Measurements from ENCODE around the gene ATF7. TPM values are rescaled to one million over a fixed set of nuclear protein-coding genes. Genes with fewer than 3 reads are reported as not detected.
"Not testable (repeated sequence)": the region's sequence is repeated elsewhere in the genome, so short reads cannot be mapped to it uniquely, and the experiment has no call there.

Gene ATF7
- total RNA-seq, 1 experiment from 2014 or later = 8.5 TPM

DNA sequence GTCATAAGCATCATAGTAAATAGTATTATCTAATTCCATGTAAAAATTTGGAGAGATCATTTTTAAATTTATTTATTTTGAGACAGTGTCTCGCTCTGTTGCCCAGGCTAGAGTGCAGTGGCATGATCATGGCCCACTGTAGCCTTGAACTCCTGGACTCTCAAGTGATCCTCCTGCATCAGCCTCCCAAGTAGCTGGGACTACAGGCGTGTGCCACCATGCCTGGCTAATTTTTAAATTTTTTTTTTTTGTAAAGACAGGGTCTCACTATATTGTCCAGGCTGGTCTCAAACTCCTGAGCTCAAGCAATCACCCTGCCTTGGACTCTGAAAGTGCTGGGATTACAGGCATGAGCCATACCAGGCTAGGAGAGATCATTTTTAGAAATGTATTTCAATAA is 27.2 kb downstream of the ATF7 start:
- not testable (repeated sequence) for DNase-seq (ENCODE audit: low read depth)

DNA sequence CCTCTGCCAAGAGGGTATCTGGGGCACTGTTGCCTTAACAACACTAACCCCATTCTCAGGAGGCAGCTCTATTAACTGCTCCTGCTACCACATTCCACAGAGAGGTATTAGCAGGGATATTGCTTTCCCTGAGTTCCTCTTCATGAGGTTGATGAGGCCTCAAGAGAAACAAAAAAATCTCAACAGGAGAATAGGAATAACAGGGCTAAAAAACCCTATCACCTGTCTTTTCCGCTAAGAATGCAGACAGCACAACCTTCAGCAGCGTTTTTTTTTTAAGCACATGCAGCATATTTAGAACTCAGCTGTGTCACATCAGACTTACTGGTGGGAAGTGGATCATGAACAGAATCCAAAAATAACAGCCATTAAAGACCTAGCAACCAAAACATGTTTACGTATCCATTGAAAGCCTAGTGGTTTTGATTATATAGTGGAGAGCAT is 29.2 kb downstream of the ATF7 start:
- peak; percentile 16 for DNase-seq (ENCODE audit: low read depth)

- no peak for DNase-seq (ENCODE audit: low read depth)
These were observed 31.1 kb downstream of the ATF7 start for GRCh38 chr12:53594897-53595615.

DNA sequence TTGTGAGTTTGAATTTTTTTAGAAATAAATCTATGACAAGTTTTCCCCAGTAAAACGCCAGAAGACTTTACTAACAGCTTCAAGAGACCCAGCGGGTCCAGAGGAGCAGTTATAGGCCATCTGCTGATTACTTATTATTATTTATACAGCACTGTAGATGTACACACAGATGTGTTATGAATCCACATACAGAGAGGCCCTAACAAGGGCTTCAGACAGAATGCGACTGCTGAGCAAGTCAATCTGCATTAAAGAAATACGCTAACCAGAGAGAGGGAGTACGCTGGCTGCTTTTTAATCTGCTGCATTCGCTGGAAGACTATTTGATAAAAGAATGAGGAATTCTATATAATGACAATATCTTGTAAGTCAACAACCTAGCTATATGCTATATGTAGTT is 32.5 kb downstream of the ATF7 start:
- no peak for DNase-seq (ENCODE audit: low read depth)

DNA sequence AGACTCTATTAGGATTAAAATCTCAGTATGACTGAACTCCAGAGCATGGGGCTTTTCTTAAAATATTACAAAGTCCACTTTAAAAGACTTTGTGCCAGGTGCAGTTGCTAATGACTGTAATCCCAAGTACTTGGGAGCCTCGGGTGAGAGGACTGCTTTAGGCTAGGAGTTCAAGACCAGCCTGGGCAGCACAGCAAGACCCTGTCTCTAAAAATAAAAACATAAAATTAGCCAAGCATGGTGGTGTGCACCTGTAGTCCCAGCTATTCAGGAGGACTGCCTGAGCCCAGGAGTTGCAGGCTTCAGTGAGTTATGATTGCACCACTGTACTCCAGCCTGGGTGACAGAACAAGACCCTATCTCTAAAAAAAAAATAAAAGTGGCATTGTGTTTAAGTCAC is 33.2 kb downstream of the ATF7 start:
- no peak for DNase-seq (ENCODE audit: low read depth)

DNA sequence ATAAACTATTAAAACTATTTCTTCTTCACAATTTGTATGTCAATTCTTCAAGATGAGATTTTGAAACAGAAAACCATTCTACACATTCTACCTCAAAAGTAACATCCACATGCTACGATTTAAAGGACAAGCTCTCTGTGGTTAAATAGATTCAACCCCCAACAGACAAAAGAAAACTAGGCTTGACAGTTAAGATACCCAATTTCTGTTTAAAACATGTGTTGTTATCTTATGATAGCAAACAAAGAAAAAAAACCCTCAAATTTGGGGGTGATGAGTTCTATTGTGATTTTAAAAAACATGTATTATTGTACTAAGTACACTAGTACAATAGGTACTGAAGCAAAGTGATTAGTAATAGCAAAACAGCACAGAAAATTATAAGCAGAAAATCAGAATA is 33.8 kb downstream of the ATF7 start:
- no peak for DNase-seq (ENCODE audit: low read depth)

DNA sequence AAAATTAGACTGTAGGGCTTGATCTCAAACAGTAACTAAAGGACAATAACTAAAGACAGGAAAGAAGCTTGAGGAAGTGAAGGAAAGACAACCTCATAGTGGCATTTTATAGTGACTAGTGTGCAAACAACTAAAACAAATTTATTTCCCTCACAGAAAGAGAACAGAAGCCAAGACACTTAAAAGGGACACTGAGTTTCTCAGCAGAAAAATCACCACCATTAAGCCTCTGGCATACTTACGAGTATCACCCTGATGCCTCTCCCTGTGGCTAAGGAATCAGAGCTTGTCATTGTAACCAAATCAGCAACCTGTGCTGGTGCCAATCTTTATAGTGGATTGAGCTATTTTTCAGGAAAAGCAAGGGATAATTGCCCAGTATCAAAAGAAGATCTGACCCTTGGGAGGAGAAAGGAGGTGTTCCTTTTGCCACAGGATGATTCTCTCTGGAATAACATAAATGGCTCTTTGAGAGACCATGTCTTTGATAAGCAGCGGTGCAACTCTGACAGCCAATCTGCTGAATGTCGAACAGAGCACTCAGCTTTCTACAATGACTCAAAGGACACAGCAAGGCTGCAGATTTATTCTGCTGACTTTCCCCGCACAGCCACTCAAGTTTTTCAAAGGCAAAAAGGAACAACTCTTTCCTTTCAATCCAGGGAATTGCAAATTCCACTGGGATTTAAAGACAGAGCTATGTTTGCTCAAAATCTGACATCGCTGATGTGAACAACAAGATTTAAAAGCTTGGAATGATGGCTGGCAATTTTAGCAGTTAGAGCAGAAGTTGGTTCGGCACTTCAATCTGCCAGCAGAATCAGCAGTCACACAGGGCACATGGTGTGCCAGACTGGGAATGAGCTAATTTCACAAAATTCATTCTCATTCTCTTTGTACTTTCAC is 34.6 kb downstream of the ATF7 start:
- no peak for DNase-seq (ENCODE audit: low read depth)

GRCh38 chr12:53590652-53591051 is 35.5 kb downstream of the ATF7 start:
- DNase-seq (ENCODE audit: low read depth) = no peak

GRCh38 chr12:53589915-53590314 is 36.3 kb downstream of the ATF7 start:
- DNase-seq (ENCODE audit: low read depth) = no peak

DNA sequence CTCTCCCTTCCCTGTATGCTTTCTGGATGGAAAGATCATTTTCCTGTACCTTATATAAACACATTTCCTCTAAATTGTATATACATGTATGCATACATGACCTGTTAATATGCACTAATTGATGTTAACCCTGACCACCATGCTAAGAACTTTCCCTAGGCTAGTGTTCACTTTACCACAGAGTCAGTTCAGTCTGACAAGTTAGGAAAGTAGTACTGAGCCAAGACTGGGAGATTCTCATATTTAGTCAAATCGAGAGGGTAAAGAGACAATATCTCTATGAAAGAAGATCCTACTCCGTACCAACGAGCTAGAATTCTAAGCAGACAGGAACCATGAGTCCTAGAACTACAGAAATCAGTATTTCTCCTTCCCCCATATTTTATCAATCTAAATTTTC is 36.8 kb downstream of the ATF7 start:
- no peak for DNase-seq (ENCODE audit: low read depth)

DNA sequence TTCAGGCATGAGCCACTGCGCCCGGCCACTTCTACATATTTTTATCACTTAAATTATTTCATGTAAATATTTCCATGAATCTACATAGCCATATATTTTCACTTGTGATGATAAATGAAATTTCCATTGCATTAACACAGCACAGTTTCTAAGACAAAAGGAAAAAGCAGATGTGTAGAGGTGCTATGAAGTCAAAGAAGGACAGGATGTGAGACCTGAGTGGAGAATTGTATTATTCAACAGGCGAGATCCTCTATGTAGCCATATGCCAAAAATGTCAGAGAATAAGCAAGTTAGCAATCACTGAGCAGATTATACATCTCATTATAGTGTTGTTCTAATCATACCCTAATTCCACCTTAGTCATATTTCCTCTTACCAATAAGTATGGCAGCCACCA is 38.1 kb downstream of the ATF7 start:
- DNase-seq (ENCODE audit: low read depth) = no peak

GRCh38 chr12:53586745-53587144 is 39.4 kb downstream of the ATF7 start:
- peak; percentile 39 for DNase-seq (ENCODE audit: low read depth)

GRCh38 chr12:53585448-53586125 is 40.6 kb downstream of the ATF7 start:
- DNase-seq (ENCODE audit: low read depth) = no peak

DNA sequence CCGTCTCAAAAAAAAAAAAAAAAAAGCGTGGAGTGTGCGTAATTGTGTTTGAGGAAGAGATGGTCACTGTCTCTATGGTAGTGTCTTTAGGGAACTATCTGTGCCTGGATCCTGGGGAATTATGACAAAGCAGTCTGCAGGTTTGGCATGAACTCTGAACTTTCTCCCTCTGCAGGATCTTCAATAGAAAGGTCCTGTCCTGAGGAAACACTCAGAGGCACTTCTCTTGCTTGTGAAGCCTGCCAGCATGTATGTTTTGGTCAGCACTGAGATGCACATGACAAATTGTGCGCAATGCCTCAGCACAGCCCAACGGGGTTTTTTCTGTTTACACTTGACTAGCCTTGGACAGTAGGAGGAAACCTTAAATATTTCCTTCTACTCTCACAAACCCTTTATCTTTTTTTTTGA is 46.6 kb downstream of the ATF7 start:
- DNase-seq (ENCODE audit: low read depth) = no peak

GRCh38 chr12:53578783-53579182 is 47.4 kb downstream of the ATF7 start:
- DNase-seq (ENCODE audit: low read depth) = no peak

DNA sequence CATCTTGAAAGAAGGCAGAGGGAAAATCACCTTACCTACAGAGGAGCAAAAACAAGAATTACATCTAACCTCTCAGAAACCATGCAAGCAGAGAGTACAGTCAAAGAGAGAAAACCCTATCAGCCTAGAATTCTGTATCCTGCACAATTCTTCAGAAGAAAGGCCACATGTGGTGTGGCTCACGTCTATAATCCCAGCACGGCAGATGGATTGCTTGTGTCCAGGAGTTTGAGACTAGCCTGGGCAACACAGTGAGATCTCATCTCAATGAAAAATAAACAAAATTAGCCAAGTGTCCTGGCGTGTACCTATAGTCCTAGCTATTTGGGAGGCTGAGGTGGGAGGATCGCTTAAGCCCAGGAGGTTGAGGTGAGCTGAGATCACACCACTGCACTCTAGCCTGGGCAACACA is 48.2 kb downstream of the ATF7 start:
- no peak for DNase-seq (ENCODE audit: low read depth)

DNA sequence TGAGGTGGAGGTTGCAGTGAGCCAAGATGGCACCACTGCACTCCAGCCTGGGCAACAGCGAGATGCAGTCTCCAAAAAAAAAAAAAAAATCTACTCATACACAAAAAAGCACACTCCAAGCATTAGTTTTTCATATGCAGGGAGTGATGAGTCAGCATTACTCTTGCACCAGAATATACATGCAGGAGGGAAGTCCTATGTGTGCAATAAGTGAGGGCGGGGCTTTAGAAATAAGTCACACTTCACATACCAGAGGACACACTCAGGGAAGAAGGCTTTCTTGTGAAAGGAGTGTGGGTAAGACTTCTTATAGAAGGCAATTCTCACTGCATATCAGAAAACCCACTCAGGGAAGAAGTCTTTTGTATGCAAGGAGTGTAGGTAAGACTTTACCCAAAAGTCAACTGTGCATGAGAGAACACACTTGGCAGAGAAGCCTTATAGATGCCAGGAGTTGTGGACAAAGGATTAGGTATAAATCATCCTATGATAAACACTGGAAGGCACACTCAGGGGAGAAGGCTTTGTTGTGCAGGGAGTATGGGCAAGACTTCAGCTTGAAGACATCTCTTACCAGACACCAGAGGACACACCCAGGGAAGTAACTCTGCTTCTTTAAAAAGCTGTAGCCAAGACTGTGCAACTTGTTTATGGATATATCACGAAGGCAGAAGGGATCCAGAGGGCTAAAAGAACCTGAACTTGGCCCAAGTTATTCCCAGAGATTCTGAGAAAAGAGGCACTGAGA is 50.5 kb downstream of the ATF7 start:
- peak; percentile 80 for DNase-seq (ENCODE audit: low read depth)

GRCh38 chr12:53572134-53572758 is 53.9 kb downstream of the ATF7 start:
- DNase-seq (ENCODE audit: low read depth) = no peak

DNA sequence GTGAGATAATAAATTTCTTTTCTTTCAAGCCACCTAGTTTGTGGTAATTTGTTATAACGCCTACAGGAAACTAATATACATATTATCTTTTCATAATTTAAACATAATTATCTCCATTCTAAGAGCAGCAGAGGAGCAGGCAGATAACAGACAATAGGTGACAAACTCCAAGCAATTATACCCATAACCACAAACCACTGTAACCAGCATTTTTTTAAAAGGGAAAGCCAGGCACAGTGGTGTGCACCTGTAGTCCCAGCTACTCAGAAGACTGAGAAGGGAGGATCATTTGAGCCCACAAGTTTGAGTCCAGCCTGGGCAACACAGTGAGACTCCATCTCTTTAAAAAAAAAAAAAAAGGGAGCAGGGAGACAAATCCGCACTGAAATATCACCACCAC is 54.9 kb downstream of the ATF7 start:
- no peak for DNase-seq (ENCODE audit: low read depth)

DNA sequence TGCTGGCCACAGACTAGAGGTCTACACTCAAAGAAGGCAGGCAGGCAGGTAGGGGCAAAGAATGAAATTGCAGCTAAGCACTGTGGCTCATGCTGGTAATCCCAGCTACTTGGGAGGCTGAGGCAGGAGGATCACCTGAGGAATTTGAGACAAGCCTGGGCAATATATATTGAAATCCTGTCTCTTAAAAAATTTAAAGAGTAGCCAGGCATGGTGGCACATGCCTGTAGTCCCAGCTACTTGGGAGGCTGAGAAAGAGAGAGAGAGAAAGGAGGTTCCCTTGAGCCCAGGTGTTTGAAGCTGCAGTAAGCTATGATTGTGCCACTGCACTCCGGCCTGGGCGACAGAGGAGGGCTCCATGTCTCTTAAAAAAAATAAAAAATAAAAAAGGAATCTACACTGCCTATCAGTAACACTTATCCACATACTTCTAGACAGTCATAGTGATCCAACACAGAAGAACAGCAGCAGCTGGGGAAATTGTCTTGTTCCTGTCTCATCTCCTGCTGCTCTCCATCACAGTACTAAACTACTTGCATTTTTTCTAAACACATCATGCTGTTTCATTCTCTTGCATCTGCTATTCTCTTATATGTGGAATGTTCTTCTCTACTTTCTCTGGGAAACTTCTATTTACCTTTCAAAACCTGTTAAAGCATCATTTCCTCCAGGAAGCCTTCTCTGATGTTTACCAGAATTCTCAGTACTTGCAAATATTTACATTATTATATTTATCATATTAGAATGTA is 57.2 kb downstream of the ATF7 start:
- DNase-seq (ENCODE audit: low read depth) = no peak

Measured in HT1080 (cell line).